Kidney epithelial cell (primary cell): ENCODE results near the gene LINGO1. TPM values are rescaled to one million over a fixed set of nuclear protein-coding genes. Genes with fewer than 3 reads are reported as not detected.

Experiments
- DNase-seq: peaks from one replicate; pipeline ENCODE4 v3.0.0-alpha.2; 2010; ENCODE audit warnings: low read depth
- H3K27me3 ChIP-seq: 2 replicates; pipeline ENCODE4 v1.6.0; 2011; ENCODE audit warnings: low read length; ENCODE audit not compliant: control insufficient read depth, insufficient read depth
- H3K36me3 ChIP-seq: 2 replicates; pipeline ENCODE4 v1.5.1; 2011; ENCODE audit warnings: low read length; ENCODE audit not compliant: control insufficient read depth, insufficient read depth
- H3K4me3 ChIP-seq: 2 replicates; pipeline ENCODE4 v1.5.1; 2011; ENCODE audit warnings: low read depth, mild to moderate bottlenecking, control low read depth, low read length
- total RNA-seq: library from RNA; depleted of rRNA; stranded (reverse); fragments of >200 nt; gene quantifications from 2 replicates; pipeline ENCODE4 v1.2.3, GENCODE V29; 2015
- TF ChIP-seq, protein P1 (sequence below): IDR thresholded peaks from 2 replicates; pipeline ENCODE4 v1.5.1; 2011; ENCODE audit warnings: mild to moderate bottlenecking, moderate library complexity, low read length, control low read depth, inconsistent platforms; ENCODE audit not compliant: insufficient read depth, poor library complexity, severe bottlenecking

Gene LINGO1
- total RNA-seq, 1 donor from 2014 or later: 4.8 TPM

- TF ChIP-seq, protein P1, sequence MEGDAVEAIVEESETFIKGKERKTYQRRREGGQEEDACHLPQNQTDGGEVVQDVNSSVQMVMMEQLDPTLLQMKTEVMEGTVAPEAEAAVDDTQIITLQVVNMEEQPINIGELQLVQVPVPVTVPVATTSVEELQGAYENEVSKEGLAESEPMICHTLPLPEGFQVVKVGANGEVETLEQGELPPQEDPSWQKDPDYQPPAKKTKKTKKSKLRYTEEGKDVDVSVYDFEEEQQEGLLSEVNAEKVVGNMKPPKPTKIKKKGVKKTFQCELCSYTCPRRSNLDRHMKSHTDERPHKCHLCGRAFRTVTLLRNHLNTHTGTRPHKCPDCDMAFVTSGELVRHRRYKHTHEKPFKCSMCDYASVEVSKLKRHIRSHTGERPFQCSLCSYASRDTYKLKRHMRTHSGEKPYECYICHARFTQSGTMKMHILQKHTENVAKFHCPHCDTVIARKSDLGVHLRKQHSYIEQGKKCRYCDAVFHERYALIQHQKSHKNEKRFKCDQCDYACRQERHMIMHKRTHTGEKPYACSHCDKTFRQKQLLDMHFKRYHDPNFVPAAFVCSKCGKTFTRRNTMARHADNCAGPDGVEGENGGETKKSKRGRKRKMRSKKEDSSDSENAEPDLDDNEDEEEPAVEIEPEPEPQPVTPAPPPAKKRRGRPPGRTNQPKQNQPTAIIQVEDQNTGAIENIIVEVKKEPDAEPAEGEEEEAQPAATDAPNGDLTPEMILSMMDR: no peak
- peaks cover 12% of the 10 kb centered on the region for H3K27me3 ChIP-seq
- H3K36me3 ChIP-seq: no peaks in the 10 kb centered on the region
- DNase-seq: no peak
- no peak overlapping the region for H3K4me3 ChIP-seq
Observed at GRCh38 chr15:77610731-77611130, 22.0 kb downstream of the LINGO1 start.

GRCh38 chr15:77609558-77609957 lies 23.2 kb downstream of the LINGO1 start:
- no peak for DNase-seq
- Histone ChIP-seq H3K27me3 (peaks cover 24% of the 10 kb centered on the region), H3K36me3 (no peaks in the 10 kb centered on the region), H3K4me3 (no peak overlapping the region)
- TF ChIP-seq, protein P1: no peak

DNA sequence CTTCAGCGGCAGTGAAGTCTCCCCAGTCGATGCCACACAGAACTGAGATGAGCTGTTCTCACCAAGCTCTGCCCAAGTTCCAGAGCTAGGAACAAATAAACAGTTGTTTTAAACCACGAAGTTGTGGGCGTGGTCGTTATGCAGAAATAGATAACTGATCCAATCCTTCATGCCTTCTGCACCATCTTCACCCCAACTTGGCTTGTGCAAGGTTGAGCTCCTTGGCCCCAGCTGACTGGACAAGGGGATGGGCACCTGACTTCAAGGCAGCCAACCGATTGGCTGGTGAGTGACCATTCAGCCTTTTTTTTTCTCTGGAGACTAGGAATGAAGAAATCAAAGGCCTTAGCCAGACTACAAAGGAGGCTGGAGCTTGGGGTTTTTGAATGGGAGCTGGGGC lies 23.9 kb downstream of the LINGO1 start:
- Histone ChIP-seq H3K4me3 (no peak overlapping the region), H3K27me3 (peaks cover 25% of the 10 kb centered on the region), H3K36me3 (no peaks in the 10 kb centered on the region)
- TF ChIP-seq, protein P1: no peak
- no peak for DNase-seq

DNA sequence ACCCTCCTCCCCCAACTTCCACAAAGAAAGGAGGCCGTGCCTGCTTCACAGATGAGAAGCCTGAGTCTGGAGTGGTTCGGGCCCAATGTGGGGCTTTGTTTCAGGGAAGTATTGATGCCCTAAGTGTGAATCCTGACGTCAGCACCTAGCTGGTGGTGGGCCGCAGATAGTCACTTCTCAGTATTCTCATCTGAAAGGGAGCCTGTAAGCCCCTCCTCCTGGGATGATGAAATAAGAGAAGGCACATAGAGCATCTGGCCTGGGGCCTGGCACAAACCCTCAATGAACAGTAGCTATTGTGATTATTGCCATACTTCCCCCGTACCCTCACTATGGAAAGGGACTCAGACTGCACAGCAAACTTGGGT lies 24.8 kb downstream of the LINGO1 start:
- H3K36me3 ChIP-seq: no peaks in the 10 kb centered on the region
- DNase-seq: no peak

GRCh38 chr15:77607111-77607893 lies 25.4 kb downstream of the LINGO1 start:
- Histone ChIP-seq H3K4me3 (no peak overlapping the region), H3K36me3 (no peaks in the 10 kb centered on the region), H3K27me3 (peaks cover 25% of the 10 kb centered on the region)
- TF ChIP-seq, protein P1: no peak
- DNase-seq: no peak

More for the DNA sequence above, 24.8 kb downstream of the LINGO1 start:
- TF ChIP-seq, protein P1: no peak
- Histone ChIP-seq H3K27me3 (peaks cover 25% of the 10 kb centered on the region), H3K4me3 (no peak overlapping the region)
